GM11168 (cell line): ENCODE measurements around the gene MTHFR.

ENCODE experiments used
- in situ Hi-C: fragments of 300-500 bp; cut with MboI; formaldehyde crosslinking; loops from one replicate; pipeline ENCODE4 v1.12.0; 2022; ENCODE audit warnings: low sequenced_read_pairs; ENCODE audit not compliant: unreplicated experiment

The MTHFR gene

DNA sequence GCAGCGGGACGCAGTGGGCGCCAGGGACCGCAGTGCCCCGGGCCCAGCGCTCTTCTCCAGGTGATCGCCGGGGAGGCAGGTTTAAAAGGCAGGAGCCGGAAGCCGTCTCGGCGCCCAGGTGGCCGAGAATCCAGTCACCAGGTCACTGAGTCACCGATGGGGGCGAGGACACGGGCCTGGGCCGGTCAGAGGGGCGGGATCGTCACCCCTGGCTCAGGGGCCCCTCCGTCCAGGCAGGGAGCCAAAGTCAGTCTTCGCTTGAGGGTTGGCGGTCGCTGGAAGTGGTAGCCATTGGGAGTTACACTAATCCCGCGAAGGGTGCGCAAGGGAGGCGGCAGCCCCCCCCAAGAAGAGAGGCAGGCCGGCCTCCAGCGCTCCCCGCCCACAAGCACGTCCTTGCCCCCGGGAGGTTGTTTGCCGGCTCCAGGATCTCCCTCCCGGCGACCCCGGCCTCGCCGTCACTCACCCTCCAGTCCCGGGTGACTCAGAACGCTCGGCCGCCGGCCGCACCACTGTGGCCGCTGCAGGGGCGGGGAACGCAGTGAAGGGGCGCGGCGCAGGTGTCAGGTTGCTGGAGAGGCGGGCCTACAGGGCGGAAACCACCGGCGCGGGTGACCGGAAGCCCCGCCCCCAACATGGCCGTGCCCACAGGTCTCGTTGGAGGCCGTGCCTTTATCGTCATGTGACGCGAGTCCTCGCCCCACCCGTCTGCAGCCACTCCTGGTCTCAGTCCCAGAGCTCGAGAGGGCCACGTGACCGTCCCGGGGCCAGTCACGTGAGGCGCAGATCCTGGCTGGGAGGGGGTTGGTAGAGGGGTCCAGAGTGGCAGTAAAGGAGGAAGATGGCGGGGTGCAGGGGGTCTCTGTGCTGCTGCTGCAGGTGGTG, at the start of gene MTHFR, which contains the start of gene CLCN6:
Gene MTHFR (minus strand): TSS at position 543 of the 885 bp plus-strand sequence. CDS start 2,848 bp downstream, outside the sequence.
Gene CLCN6 (plus strand): TSS at position 770 of the 885 bp plus-strand sequence. CDS start 72 bp downstream, at position 842.
- in situ Hi-C loops: no loop called here

DNA sequence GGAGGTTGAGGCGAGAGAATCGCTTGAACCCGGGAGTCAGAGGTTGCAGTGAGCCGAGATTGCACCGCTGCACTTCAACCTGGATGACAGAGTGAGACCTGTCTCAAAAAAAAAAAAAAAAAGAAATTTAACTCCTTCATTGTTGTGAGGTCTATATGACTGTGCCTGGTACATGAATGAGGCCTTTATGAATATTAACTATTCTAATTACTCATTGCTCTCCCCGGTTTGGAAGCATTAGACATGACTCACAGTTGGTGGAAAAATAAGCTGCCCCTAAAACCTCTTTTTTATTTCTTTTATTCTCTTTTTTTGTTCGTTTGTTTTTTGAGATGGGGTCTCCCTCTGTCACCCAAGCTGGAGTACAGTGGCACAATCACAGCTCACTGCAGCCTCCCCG, 49.7 kb upstream of the MTHFR start:
- in situ Hi-C loops: no loop called here

DNA sequence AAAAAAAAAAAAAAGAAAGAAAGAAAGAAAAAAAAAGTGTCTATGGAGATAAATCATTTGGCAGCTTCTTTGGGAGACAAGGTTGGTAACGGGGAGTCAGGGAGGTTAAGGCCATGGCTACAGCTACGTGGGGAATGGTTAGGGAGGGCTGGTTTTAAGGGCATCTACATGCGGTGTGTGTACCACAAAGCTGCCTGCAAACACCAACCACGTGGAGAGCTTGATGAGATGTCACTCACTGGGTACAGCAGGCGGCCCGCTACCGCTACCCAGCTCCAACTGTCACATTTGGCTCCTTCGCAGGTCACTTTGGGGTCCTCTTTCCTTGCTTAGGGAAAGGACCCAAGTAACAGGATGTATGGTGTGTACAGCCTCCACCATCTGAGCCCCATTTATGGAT, 48.8 kb upstream of the MTHFR start:
- in situ Hi-C loops: no loop called here

- in situ Hi-C loops: no loop called here
These were observed 45.4 kb upstream of the MTHFR start for GRCh38 chr1:11851180-11851579.

- in situ Hi-C loops: no loop called here
These were observed 44.4 kb upstream of the MTHFR start for GRCh38 chr1:11850156-11850555.

- in situ Hi-C loops: loop anchor here (10.0 kb wide), 1 partner anchor 116 kb away; no protein-coding TSS in a partner anchor
These were observed 42.6 kb upstream of the MTHFR start for GRCh38 chr1:11848373-11848700.

- in situ Hi-C loops: loop anchor here (10.0 kb wide), 1 partner anchor 117 kb away; no protein-coding TSS in a partner anchor
These were observed 42.1 kb upstream of the MTHFR start, which contains the start of gene NPPA for GRCh38 chr1:11847667-11848372. Gene NPPA, minus strand, starts transcription at chr1:11847783. Its CDS starts 99 bp downstream, at chr1:11847684.

- in situ Hi-C loops: loop anchor here (10.0 kb wide), 1 partner anchor 119 kb away; no protein-coding TSS in a partner anchor
These were observed 40.0 kb upstream of the MTHFR start for GRCh38 chr1:11845641-11846335.

- in situ Hi-C loops: loop anchor here (5.0 to 10.0 kb wide), 2 partner anchors 45 to 122 kb away; no protein-coding TSS in a partner anchor
These were observed 36.6 kb upstream of the MTHFR start for GRCh38 chr1:11842154-11843041.

DNA sequence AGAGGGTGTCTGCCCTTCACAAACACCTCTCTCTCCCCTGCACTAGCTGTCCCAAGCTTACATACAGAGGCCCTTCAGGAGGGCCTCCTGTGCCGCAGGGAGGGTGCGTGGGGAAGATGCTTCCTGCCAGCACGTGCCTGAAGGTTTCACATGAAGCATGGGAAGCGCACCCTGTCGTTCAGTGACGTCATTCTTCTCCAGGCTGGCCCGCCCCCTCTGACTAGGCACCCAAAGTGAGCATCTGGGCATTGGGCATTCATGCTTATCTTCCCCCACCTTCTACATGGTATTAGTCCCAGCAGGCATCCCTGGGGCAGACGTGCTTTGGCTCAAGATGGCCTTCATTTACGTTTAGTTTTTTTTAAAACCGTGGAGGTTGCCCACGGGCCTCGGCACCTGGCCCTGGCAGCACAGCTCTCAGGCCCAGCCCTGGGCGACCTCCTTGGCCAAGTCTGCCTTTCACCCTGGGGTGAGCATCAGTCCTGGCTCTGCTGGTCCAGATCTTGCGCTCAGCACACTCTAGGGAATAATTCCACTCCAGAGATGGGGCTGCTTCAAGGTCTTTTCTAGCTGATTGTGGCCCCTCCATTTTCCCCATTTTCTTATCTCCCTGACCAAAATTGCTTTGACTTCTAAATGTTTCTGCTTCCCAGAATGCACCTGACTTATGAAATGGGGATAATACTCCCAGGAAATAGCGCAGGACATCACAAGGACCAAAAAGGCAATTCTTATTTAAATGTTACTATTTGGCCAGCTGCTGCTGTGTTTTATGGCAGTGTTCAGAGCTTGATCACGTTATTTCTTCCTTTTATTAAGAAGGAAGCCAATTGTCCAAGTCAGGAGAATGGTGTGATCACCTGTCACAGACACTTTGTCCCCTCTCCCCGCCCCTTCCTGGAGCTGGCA, 35.7 kb upstream of the MTHFR start:
- in situ Hi-C loops: loop anchor here (5.0 to 10.0 kb wide), 2 partner anchors 46 to 123 kb away; no protein-coding TSS in a partner anchor

GRCh38 chr1:11839727-11840705, 34.3 kb upstream of the MTHFR start:
- in situ Hi-C loops: loop anchor here (5.0 to 10.0 kb wide), 2 partner anchors 47 to 125 kb away; no protein-coding TSS in a partner anchor

- in situ Hi-C loops: no loop called here
These were observed 32.8 kb upstream of the MTHFR start for GRCh38 chr1:11838349-11839272.

DNA sequence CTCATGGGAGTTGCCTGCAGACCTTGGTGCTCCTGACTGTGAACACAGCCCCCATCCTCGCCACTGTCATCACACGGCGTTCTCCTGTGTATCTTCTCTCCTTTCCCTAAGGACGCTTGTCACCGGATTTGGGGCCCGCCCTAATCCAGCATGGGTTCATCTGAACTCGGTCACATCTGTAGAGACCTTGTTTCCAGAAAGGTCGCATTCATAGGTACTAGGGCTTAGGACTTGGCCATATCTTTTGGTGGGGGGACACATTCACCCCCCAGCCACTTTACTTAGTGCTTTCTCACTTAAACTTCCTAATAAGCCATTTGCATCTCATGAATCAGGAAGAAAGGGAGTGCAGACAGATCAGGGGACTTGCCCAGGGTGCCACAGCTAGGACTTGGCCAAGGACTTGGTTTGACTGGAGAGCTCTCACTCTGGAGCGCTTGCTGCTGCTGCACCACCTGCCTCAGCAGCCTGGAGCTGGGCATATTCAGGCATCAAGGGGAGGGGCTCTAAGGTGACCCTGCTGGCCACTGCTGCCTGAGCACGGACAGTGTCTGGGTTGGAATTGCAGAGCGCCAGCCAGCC, 32.1 kb upstream of the MTHFR start:
- in situ Hi-C loops: no loop called here

DNA sequence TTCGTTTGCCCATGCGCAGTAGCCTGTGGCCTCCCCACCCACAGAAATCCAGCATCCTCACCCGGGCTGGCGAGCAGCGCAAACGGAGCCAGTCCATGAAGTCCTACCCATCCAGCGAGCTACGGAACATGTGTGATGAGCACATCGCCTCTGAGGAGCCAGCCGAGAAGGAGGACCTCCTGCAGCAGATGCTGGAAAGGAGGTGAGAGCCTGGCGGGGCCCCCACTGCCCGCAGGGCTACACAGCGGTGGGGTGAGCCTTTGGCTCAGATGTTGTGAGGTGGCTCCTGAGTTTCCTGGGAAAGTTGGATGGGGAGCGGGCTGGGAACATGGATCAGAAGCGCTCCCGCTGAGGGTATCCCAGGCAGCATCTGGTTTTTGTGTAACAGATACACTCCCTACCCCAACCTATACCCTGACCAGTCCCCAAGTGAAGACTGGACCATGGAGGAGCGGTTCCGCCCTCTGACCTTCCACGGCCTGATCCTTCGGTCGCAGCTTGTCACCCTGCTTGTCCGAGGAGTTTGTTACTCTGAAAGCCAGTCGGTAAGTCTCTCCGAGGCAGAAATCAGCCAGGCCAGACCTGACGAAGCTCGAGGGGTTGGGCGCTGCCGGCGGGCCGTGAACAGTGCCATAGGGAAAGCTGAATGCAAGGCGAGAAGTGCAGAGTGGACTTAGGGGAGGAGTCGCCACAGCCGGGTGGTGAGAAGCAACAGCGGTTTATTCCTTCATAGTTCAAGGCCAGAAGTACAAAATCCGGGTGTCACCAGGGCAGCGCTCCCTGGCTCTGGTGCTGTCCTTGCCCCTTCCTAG, 31.4 kb upstream of the MTHFR start:
- in situ Hi-C loops: no loop called here
